ENCODE results near the gene TMEM184A. TPM values are rescaled to one million over a fixed set of nuclear protein-coding genes. Genes with fewer than 3 reads are reported as not detected.

TMEM184A gene
- total and polyA plus RNA-seq, 2 donors (not counting 3 experiments of a cell fraction or from before 2014, with no cell fraction given), result 0.48 TPM; not detected in 1

DNA sequence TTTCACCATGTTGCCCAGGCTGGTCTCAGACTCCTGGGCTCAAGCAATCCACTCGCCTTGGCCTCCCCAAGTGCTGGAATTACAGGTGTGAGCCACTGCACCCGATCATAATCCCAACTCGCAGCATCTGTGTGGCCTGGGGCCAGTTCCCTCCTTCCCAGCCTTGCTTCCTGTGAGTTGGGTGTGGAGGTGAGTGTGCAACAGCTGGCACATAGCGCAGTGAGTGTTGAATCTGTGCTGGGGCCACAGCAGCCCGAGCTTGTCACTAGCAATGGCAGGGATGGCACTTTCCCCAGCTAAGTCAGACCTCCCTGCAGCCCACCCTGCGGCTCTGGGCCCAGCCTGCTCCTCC lies 12.2 kb downstream of the TMEM184A start:
- DNase-seq (ENCODE audit: low read depth, low spot score), result no peak
- intact Hi-C loops (cut with micrococcal nuclease), result no loop called here

More for the DNA sequence above, 12.2 kb downstream of the TMEM184A start:
- Histone ChIP-seq H3K4me1 (ENCODE audit: control insufficient read depth, extremely low read depth, insufficient read depth, low read length) (peaks cover 2% of the 10 kb centered on the region), H3K27ac (ENCODE audit: insufficient read depth, low read depth, low read length) (no peak overlapping the region), H2AFZ (ENCODE audit: low read depth, low read length) (no peak overlapping the region), H3K4me3 (replicated peaks in 1 of 3; ENCODE audit: insufficient read depth in 1 of 3, low read depth in 1 of 3, low read length in 3 of 3) (no peak overlapping the region), H3K27me3 (ENCODE audit: control insufficient read depth in 2 of 2, insufficient read depth in 2 of 2, low read length in 2 of 2) (no peaks in the 10 kb centered on the region), H3K9me1 (replicated peaks; ENCODE audit: control insufficient read depth, extremely low read depth, insufficient read depth, low read length) (no peaks in the 10 kb centered on the region), H3K79me2 (ENCODE audit: control insufficient read depth, insufficient read depth, low read length) (peaks cover 12% of the 10 kb centered on the region), H3K9ac (replicated peaks; ENCODE audit: extremely low read depth, insufficient read depth, low read length) (no peak overlapping the region), H3K36me3 (ENCODE audit: control insufficient read depth in 2 of 2, extremely low read depth in 1 of 2, insufficient read depth in 2 of 2, low read length in 2 of 2) (peaks cover 8 to 27% of the 10 kb centered on the region in 2 experiments), H4K20me1 (replicated peaks; ENCODE audit: control insufficient read depth, extremely low read depth, insufficient read depth, low read length) (no peaks in the 10 kb centered on the region), H3K4me2 (ENCODE audit: insufficient read depth, low read length) (no peak overlapping the region), H3K9me3 (replicated peaks; ENCODE audit: control insufficient read depth, insufficient read depth, low read length) (no peaks in the 10 kb centered on the region)
- dilution Hi-C loops (cut with MboI; ENCODE audit: extremely low pct_ligation_motif_present, low sequenced_read_pairs), result no loop called here
- POLR2A ChIA-PET, result no interaction called here
- no peak for TF ChIP-seq GATA2 (IDR thresholded peaks at IDR 0.05; ENCODE audit: insufficient read depth, insufficient read length, low read depth, low read length)
- no peak for TF ChIP-seq FOS (IDR thresholded peaks at IDR 0.05; ENCODE audit: borderline replicate concordance, insufficient read depth, low read length)
- no peak for TF ChIP-seq POLR2AphosphoS5 (IDR thresholded peaks at IDR 0.05; ENCODE audit: insufficient read depth, low read depth, low read length)
- TF ChIP-seq, protein P1, sequence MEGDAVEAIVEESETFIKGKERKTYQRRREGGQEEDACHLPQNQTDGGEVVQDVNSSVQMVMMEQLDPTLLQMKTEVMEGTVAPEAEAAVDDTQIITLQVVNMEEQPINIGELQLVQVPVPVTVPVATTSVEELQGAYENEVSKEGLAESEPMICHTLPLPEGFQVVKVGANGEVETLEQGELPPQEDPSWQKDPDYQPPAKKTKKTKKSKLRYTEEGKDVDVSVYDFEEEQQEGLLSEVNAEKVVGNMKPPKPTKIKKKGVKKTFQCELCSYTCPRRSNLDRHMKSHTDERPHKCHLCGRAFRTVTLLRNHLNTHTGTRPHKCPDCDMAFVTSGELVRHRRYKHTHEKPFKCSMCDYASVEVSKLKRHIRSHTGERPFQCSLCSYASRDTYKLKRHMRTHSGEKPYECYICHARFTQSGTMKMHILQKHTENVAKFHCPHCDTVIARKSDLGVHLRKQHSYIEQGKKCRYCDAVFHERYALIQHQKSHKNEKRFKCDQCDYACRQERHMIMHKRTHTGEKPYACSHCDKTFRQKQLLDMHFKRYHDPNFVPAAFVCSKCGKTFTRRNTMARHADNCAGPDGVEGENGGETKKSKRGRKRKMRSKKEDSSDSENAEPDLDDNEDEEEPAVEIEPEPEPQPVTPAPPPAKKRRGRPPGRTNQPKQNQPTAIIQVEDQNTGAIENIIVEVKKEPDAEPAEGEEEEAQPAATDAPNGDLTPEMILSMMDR (IDR thresholded peaks at IDR 0.05; ENCODE audit: extremely low read depth in 1 of 2, insufficient read depth in 1 of 2, low read depth in 1 of 2, low read length in 2 of 2), result no peak
- no peak for TF ChIP-seq EZH2 (IDR thresholded peaks at IDR 0.05; ENCODE audit: borderline replicate concordance, low read depth, low read length, severe bottlenecking)
- no peak for TF ChIP-seq POLR2A (IDR thresholded peaks at IDR 0.05; ENCODE audit: low read depth, low read length)
- TF ChIP-seq MYC (IDR thresholded peaks at IDR 0.05; ENCODE audit: low read depth, low read length), result no peak
- TF ChIP-seq JUN (IDR thresholded peaks at IDR 0.05; ENCODE audit: borderline replicate concordance, insufficient read depth, insufficient read length, low read depth), result no peak
- TF ChIP-seq MAX (IDR thresholded peaks at IDR 0.05; ENCODE audit: insufficient read depth, insufficient read length), result no peak
- no peak for FAIRE-seq
- CTCF ChIA-PET, result interaction anchor here (0.9 to 1.1 kb wide), 2 partner anchors 10 to 13 kb away, joined by 3 to 4 read pairs; partner anchors contain the start of gene TMEM184A
- no TSS peak for BruUV-seq (replicated peaks)

Measured in endothelial cell of umbilical vein (primary cell).